ENCODE results near the gene HBM.
"Not testable (repeated sequence)": the region's sequence is repeated elsewhere in the genome, so short reads cannot be mapped to it uniquely, and the experiment has no call there.

The HBM gene

DNA sequence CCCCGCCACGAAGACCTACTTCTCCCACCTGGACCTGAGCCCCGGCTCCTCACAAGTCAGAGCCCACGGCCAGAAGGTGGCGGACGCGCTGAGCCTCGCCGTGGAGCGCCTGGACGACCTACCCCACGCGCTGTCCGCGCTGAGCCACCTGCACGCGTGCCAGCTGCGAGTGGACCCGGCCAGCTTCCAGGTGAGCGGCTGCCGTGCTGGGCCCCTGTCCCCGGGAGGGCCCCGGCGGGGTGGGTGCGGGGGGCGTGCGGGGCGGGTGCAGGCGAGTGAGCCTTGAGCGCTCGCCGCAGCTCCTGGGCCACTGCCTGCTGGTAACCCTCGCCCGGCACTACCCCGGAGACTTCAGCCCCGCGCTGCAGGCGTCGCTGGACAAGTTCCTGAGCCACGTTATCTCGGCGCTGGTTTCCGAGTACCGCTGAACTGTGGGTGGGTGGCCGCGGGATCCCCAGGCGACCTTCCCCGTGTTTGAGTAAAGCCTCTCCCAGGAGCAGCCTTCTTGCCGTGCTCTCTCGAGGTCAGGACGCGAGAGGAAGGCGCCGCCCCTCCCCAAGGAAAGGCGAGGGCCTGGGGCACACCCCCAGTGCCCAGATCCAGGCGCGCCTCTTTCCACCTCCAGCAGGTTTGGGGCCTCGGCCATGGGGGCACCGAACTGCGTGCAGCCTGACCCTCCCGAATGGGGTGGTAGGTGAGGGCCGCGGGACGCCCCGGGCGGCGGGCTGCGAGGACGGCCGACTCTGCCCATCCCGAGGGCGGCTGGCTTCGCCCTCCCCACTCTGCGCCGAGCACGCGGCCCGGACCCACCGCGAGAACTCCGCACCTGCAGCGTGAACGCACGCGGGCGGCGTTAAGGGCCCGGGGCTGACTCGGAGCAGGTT, 15.1 kb downstream of the HBM start:
- DNase-seq (ENCODE audit: low read depth in 2 of 3, low spot score in 1 of 3) = peak in 2 of 3 donors; percentile 80

DNA sequence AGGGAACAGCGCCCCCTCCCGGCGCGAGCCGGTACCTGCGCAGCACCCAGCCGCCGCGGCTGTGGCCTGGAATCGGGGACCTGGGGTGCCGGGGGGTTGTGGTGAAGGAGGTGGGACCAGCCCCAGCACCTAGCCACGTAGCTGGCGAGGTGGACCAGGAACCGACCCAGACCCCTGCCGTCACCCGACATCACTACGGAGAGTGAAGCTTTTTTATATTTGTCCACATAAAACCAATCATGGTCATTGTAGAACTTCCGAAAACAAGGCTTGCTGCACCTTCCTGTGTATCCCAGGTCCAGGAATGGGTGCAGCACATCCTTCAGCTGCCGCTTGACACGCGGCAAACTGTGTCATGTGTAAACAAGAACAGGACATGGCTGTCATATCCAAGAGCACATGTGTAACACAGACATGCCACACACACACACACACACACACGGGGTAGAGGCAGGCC, 15.8 kb downstream of the HBM start:
- peak in 1 of 3 donors; percentile 88 for DNase-seq (ENCODE audit: low read depth in 2 of 3, low spot score in 1 of 3)

- no peak for DNase-seq (ENCODE audit: low read depth in 2 of 3, low spot score in 1 of 3)
Observed at GRCh38 chr16:183005-183404, 17.2 kb downstream of the HBM start.

- no peak for DNase-seq (ENCODE audit: low read depth in 2 of 3, low spot score in 1 of 3)
Observed at GRCh38 chr16:185213-185612, 19.4 kb downstream of the HBM start.

DNA sequence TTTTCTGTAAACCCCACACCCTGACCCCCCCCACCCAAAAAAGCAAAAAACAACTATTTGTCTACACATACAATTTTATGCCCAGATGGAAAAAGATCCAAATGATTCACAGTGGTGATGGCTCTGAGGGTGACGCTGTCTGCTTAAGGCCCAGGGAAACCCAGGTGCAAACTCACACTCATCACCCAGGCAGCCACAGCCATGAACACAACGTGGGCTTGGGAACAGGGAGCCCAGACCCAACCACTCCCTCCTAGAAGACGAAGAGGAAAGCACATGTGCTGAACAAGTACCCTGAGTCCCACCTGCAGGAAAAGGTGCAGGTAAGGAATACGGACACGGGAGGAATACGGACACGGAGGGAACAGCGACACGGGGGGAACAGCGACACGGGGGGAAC, 19.9 kb downstream of the HBM start:
- DNase-seq (ENCODE audit: low read depth in 2 of 3, low spot score in 1 of 3) = no peak

DNA sequence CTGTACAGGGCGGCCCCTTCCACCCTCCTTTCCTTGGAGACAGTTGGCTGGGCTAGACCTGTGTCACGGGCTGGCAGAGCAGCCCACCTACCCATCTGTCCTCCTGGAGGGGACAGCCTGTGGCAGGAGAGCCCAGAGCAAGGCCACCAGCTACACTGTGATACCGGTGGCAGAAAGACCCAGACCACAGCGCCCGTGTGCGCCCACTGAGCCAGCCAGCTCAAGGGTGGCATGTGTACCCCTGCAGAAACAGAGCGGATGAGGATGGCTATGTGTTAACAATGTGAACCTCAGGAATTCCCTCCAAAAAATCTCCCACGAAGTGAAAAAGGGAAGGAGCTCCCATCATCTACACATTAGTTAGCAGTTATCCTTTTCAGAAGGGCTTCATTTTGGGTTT, 21.6 kb downstream of the HBM start:
- no peak for DNase-seq (ENCODE audit: low read depth in 2 of 3, low spot score in 1 of 3)

- DNase-seq (ENCODE audit: low read depth in 2 of 3, low spot score in 1 of 3) = no peak
Observed at GRCh38 chr16:188674-189073, 22.9 kb downstream of the HBM start.

GRCh38 chr16:189604-190186, 23.9 kb downstream of the HBM start:
- no peak for DNase-seq (ENCODE audit: low read depth in 2 of 3, low spot score in 1 of 3)

- DNase-seq (ENCODE audit: low read depth in 2 of 3, low spot score in 1 of 3) = no peak
Observed at GRCh38 chr16:191831-192230, 26.1 kb downstream of the HBM start.

DNA sequence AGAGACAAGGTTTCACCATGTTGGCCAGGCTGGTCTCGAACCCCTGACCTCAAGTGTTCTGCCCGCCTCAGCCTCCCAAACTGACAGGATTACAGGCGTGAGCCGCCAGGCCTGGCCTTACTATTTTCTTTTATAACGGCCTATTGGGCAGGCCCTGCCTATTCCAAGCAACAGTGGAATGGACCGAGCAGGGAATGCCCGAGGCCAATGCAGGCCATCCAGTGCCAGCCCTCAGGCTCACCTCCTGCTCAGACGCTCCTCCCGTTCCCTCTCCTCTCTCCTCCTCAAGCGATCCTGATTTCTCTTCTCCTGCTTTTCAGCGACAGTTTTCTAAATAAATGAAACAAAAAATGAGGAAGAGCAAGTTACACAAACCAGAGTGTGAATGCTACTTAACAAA, 26.9 kb downstream of the HBM start:
- no peak for DNase-seq (ENCODE audit: low read depth in 2 of 3, low spot score in 1 of 3)

DNA sequence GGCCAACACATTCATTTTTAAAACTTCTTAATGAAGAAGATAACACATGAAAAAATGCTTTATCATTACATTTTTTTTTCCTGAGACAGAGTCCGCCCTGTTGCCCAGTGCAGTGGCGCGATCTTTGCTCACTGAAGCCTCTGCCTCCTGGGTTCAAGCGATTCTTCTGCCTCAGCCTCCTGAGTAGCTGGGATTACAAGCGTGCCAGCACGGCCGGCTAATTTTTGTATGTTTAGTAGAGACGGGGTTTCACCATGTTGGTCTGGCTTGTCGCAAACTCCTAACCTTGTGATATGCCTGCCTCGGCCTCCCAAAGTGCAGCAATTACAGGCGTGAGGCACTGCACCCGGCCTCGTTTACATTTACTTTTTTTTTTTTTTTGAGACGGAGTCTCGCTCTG, 27.7 kb downstream of the HBM start:
- DNase-seq (ENCODE audit: low read depth in 2 of 3, low spot score in 1 of 3) = no peak

- DNase-seq (ENCODE audit: low read depth in 2 of 3, low spot score in 1 of 3) = no peak
Observed at GRCh38 chr16:194516-194915, 28.7 kb downstream of the HBM start.

- no peak for DNase-seq (ENCODE audit: low read depth in 2 of 3, low spot score in 1 of 3)
Observed at GRCh38 chr16:200388-200787, 34.6 kb downstream of the HBM start.

DNA sequence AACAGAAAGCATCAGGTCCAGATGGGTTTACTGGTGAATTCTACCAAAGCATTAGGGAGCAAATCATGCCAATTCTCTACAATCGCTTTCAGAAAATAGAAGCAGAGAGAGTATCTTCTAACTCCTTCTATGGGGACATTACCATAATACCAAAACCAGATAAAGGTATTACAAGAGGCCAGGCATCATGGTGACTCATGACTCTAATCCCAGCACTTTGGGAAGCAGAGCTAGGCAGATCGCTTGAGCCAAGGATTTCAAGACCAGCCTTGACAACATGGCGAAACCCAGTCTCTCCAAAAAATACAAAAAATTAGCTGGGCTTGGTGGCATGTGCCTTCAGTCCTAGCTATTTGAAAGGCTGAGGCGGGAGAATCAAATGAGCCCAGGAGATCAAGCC, 37.5 kb downstream of the HBM start:
- no peak for DNase-seq (ENCODE audit: low read depth in 2 of 3, low spot score in 1 of 3)

- not testable (repeated sequence) for DNase-seq (ENCODE audit: low read depth in 2 of 3, low spot score in 1 of 3)
Observed at GRCh38 chr16:204046-204445, 38.3 kb downstream of the HBM start.

GRCh38 chr16:209359-209758, 43.6 kb downstream of the HBM start:
- not testable (repeated sequence) for DNase-seq (ENCODE audit: low read depth in 2 of 3, low spot score in 1 of 3)

DNA sequence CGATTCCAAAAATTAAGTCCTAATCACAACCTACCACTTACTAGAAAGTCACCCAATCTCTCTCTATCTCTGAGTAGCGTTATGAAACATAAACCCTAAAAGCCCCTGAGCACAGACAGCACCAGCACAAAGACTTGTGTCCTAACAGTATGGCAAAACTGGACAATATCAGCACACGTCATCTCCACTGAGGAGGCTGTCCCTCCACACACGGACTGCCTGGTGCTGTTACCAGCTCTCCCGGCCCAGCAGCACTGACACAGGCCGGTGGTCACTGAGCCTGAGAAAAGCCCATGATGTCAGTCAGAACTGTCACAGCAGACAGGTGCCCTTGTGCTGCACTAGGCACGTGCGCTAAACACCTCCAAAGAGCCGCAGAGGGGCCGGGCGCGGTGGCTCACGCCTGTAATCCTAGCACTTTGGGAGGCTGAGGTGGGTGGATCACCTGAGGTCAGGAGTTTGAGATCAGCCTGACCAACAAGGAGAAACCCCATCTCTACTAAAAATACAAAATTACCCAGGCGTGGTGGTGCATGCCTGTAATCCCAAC, 45.9 kb downstream of the HBM start:
- not testable (repeated sequence) for DNase-seq (ENCODE audit: low read depth in 2 of 3, low spot score in 1 of 3)

GRCh38 chr16:212999-213398, 47.2 kb downstream of the HBM start:
- no peak for DNase-seq (ENCODE audit: low read depth in 2 of 3, low spot score in 1 of 3)

Data from stimulated activated CD4-positive, alpha-beta T cell treated with anti-CD3 and anti-CD28 coated beads, Interleukin-12 subunit alpha, Interleukin-12 subunit beta, amount 100 ng/mL, for 48 hours (primary cell).